ENCODE measurements around the gene DNASE1L1.

DNA sequence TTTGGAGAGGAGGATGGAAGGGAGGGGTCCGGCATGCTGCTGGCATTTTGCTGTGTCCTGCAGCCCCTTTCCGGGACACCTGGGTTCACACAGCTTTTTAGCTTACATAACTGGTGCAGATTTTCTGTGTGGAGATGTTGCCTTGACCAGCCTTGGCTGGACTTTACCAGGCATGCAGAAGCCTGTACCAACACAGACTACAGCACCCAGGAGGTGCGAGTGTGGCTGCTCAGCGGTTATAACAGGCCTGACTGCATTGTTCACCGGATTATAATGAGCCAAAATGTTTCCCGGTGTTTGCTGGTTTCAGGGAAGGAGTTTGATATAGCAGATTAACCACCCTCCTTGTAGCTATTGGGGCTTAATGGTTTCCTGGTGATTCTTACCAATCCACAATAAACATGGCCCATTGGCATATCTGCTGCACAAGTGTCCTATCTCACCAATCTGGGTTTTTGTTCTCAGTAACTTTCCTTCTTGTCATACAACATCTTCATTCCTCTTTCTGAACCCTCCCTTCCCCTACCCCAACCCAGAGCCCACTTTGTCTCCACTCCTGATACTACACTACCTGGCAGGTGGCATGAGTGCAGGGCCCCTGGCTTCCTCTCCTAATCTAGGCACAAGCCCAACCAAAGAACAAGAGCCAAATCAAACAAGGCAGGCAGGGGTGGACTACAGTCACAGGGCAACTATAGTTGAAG lies 7.0 kb downstream of the DNASE1L1 start:
- TF ChIP-seq, protein P1, sequence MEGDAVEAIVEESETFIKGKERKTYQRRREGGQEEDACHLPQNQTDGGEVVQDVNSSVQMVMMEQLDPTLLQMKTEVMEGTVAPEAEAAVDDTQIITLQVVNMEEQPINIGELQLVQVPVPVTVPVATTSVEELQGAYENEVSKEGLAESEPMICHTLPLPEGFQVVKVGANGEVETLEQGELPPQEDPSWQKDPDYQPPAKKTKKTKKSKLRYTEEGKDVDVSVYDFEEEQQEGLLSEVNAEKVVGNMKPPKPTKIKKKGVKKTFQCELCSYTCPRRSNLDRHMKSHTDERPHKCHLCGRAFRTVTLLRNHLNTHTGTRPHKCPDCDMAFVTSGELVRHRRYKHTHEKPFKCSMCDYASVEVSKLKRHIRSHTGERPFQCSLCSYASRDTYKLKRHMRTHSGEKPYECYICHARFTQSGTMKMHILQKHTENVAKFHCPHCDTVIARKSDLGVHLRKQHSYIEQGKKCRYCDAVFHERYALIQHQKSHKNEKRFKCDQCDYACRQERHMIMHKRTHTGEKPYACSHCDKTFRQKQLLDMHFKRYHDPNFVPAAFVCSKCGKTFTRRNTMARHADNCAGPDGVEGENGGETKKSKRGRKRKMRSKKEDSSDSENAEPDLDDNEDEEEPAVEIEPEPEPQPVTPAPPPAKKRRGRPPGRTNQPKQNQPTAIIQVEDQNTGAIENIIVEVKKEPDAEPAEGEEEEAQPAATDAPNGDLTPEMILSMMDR (IDR thresholded peaks at IDR 0.05): no peak
- no peak for TF ChIP-seq EP300 (IDR thresholded peaks at IDR 0.05)

Measured in suprapubic skin (tissue), 3 donors.